Measurements from ENCODE around the gene NOL4L.

- no peak for TF ChIP-seq CTCF (IDR thresholded peaks at IDR 0.05)
- TF ChIP-seq POLR2A (IDR thresholded peaks at IDR 0.05): no peak
These were observed 18.5 kb downstream of the NOL4L start for GRCh38 chr20:32566379-32567374.

All from thyroid gland (tissue), 4 donors.